ENCODE data around the gene PDZD4.

PDZD4 gene, protein sequence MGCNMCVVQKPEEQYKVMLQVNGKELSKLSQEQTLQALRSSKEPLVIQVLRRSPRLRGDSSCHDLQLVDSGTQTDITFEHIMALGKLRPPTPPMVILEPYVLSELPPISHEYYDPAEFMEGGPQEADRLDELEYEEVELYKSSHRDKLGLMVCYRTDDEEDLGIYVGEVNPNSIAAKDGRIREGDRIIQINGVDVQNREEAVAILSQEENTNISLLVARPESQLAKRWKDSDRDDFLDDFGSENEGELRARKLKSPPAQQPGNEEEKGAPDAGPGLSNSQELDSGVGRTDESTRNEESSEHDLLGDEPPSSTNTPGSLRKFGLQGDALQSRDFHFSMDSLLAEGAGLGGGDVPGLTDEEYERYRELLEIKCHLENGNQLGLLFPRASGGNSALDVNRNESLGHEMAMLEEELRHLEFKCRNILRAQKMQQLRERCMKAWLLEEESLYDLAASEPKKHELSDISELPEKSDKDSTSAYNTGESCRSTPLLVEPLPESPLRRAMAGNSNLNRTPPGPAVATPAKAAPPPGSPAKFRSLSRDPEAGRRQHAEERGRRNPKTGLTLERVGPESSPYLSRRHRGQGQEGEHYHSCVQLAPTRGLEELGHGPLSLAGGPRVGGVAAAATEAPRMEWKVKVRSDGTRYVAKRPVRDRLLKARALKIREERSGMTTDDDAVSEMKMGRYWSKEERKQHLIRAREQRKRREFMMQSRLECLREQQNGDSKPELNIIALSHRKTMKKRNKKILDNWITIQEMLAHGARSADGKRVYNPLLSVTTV

DNA sequence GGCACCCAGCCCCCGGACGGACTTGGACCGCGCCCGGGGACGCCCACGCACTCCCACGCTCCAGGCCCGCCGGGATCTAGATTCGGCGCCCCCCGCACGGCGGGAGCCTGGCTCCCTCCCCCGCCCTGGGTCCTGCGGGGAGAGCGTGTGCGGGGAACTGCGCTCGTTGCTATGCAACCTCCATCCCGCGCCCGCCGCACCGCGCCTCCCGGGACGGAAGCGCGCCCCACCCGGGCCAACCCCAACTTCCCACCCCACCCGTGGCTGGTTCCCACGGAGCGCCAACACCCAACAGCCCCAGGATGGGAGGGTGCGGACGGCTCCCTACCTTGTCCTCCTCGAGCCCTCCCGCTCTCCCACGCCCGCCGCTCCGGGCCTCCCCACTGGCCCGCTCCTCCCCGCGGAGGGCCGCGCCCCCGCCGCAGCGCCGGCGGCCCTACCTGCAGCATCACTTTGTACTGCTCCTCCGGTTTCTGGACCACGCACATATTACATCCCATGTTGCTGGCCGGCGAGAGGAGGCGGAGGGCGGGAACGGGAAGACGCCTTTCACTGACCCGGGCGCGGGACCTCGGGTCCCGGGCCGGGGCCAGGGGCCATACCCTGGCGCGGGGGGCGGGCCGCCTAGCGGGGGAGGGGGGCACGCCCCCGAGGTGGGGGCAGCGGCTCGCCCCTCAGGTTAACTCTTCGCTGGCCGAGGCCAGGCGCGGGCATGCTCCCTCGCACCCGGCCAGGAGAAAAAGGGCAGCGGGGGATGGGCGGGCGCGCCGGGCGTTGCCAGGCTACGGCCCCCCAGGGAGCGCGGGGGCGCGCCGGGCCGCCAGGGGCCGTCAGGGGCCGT is at the start of gene PDZD4:
TSS of gene PDZD4 (minus strand) at position 746 of the 841 bp plus-strand sequence. CDS start at position 500, 246 bp downstream.
- no peak for DNase-seq

DNA sequence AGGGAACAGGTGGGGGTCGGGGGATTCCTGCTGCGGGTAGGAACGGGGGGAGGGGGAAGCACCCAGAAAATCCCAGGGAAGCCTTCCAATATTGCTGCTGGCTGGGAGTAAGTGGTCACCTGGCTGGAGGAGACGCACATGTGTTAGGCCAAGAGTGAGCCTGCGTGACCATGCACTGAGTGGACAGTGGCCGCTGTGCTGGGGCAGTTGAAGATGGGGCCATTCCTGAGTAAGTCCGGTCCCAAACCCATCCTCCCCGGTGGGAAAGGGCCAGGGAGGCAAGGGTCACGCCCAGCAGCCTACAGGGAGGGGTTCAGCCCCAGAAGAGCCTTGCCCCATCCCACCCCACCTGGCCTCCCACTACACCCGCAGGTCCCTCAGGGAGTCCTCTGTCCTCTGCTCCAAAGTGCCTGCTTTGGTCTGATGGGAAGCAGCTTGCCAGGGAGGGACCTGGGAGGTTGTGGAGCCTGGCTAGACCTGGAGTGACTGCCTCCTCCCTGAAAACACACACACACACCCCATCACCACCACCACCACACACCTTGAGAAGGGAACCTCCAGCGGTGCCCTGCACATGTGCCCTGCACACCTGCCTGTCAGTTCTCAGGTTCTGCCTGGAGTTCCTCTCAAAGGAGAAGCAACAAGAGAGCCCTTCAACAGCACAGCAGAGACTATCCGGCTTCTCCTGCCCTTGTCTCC is 49.5 kb upstream of the PDZD4 start:
- no peak for DNase-seq

DNA sequence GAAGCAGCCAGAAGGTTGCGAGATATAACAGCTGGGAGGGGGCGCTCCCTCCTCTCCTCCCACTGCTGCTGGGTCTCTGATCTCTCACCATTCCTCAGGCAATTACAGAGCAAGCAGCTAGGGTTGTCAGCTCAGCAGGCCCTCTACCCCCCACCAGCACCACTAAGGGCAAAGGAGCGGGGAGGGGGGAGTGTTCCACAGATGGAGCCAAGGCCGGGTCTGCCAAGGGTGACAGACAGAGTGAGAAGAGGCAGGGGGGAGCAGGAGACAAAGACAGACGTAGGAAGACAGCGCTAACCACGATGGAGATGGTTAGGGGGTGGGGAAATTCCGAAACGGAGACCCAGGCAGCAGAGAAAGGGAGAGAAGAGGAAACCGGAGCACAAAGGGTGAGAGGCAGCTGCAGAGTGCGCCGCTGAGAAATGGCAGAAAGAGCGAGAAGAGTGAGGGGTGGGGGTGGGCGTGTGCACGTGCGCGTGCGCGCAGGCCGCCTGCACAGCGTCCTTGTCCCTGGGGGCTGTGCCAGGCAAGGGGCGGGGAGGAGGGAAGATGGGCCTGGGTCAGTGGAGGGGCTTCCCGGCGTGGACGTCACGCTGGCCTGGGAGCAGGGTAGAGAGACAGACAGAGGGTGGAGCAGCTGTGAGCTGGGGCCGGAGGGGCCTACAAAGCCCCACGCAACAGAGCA is 48.8 kb upstream of the PDZD4 start:
- DNase-seq = no peak

DNA sequence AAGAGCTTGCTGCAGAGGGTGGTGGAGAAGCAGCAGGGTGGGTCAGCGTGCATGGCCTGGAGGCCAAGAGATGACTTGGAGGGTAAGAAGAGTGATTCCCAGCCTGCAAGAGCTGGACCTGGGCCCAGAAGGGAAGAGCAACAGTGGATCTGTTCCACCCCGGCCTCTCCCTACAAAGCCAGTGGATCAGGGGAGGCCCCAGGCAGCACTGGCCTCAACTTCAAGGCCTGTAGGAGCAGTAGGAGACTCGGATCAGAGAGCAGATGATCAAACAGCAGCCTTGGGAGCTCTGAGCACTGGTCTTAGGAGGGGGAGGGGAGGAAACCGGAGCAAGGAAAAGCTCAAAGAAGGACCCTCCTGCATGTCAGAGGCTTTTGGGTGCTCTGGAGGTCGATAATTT is 48.0 kb upstream of the PDZD4 start:
- DNase-seq = no peak

- DNase-seq = no peak
These were observed 47.4 kb upstream of the PDZD4 start for GRCh38 chrX:153877571-153878261.

- no peak for DNase-seq
These were observed 45.8 kb upstream of the PDZD4 start for GRCh38 chrX:153876112-153876491.

DNA sequence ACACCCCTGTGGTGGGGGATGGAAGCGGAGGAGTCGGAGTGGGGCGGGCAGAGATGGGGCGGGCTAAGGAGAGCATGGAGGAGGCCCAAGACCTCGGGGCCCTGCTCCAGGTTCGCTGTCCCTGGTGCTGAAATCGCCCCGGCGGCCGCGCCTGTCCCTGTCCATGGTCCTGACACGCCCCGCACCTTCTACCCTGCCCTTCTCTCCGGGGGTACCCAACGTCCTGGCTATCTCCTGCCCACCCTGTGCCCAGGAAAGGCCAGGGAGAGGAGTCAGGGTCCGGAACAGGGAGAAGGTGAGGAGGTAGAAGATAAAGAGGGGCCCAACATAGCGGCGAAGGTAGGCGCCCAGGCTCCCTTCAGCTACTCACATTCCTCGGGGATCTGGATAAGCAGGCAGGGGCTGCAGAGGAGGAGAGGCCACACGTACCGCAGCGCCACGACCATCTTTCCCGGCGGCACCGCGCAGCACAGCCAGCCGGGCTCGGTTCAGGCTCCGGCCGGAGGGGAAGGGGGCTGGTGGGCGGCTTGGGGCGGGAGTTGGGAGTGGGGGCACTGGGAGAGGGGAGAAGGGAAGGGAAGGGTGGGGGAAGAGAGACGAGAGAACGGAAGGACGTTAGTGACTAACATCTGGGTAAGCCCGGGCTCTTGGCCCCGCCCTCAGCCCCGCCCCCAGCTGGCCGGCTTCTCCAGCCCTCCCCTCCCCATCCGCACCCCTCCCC is 45.2 kb upstream of the PDZD4 start:
- peak in 1 of 2 donors; percentile 31 for DNase-seq

- DNase-seq = no peak
These were observed 44.2 kb upstream of the PDZD4 start for GRCh38 chrX:153874366-153875125.

GRCh38 chrX:153874085-153874365 is 43.7 kb upstream of the PDZD4 start:
- no peak for DNase-seq

GRCh38 chrX:153873282-153874084 is 43.1 kb upstream of the PDZD4 start:
- DNase-seq = no peak

DNA sequence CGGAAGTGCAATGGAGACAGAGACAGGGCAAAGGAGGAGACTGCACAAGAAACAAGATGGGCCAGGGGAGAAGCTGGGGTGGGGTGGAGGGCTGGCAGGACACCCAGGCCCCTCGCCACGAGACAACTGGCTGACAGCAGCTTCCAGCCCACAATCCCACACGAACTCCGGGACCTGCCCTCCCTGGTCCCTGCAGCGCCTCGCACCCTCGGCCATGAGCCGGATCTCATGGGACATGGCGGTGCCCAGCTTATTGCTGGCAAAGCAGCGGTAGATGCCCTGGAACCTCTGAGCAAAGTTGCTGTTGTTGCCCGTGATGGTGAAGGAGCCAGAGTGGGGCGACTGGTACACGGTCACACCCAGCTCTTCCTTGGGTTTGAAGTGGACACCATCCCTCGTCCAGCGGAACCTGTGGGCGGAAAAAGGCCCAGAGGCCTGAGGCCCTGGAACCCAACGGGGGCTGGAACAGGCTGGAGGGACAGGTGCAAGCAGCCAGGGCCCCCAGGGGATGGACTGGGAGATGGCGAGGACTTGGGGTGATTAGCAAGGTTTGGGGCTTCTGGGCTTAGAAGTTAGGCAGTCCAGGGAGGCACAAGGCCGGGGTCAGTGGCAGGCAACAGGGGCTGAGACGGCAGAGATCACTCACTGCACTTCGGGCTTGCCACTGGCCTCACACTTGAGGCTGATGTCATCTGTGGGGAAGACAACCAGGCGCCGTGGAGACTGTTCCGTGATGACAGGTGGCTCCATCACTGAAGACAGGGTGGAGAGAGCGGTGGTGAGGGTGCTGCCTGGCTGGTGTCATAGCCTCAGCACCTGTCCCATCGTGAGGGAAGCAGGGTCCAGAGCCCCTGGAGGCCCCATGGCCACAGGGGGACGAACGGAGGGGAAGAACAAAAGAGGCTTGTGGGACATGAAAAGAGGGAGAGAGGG is 41.9 kb upstream of the PDZD4 start:
- no peak for DNase-seq

DNA sequence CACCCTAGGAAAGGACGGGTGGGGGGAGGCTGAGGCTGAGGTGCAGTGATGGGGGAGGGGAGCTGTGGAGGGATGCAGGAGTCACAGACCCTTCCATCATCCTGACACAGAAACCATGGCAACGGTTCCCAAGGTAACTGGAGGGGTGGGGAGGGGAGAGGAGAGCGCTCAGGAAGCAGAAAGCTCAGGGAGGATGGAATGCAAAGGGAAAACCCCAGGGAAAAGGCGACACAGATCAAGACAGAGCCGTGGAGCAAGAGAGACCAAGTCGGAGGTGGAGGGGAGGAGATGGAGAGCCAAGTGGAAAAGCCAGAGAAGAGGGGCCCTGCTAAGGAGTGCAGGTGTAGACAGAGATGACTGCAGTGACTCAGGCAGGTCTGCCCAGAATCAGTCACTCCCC is 41.1 kb upstream of the PDZD4 start:
- no peak for DNase-seq

DNA sequence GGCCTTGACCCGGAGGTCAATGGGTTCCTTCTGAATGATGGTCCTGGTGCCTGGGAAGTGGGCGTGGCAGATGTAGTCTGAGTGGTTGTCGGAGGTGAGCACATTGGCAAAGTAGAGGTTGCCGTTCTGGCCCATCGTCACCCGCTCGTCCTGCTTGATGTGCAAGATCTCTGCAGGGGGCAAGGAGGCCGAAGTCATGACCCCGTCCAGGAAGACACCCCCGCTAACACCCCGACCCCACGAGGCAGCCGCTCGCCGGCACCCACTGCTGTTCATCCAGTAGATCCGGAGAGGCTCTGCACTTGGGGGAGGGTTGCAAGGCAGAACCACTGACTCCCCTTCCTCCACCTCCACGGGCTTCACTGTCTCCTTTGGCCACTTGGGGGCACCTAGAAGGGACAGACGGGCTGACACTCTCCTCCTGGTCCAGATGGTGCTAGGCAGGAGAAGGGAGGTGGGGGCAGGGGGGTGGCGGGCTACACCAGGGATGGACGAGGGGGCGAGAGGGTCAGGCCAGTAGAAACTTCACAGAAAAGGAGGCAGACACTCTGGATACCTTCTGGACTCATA is 40.5 kb upstream of the PDZD4 start:
- no peak for DNase-seq

GRCh38 chrX:153870288-153870690 is 39.9 kb upstream of the PDZD4 start:
- no peak for DNase-seq

DNA sequence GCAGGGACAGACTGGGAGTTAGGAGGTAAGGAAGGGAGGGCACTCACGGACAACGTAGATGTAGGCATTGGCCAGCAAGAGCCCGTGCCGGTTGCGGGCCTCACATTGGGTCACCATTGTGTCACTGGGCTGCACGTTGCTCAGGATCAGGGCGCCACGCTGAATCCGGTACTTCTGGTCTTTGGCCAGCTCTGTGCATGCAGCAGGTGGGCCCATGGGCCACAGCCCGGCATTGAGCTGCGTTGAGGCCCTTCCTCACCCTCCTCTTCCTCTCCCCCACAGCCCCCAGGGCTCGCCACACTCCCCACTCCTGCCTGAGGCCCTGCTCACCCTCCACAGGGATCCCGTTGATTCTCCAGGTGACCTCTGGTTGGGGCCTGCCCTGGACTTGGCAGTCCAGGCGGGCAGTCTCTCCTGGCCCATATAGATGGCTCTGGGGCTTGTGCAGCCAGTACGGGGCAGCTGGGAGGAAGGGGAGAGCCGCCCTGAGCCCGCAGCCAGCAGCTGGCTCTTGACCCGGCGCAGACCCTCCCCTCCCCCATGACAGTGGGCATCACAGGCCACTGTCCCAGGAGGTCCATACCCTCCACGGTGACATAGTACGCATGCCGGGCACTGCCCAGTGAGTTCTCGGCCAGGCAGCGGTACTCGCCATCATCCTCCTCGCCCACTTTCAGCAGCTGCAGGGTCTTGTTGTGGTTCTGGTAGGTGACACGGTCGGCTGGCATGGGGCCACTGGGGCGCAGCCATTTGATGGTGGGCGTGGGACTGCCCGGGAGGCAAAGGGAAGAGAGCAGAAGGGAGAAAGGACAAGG is 39.3 kb upstream of the PDZD4 start:
- DNase-seq = no peak

DNA sequence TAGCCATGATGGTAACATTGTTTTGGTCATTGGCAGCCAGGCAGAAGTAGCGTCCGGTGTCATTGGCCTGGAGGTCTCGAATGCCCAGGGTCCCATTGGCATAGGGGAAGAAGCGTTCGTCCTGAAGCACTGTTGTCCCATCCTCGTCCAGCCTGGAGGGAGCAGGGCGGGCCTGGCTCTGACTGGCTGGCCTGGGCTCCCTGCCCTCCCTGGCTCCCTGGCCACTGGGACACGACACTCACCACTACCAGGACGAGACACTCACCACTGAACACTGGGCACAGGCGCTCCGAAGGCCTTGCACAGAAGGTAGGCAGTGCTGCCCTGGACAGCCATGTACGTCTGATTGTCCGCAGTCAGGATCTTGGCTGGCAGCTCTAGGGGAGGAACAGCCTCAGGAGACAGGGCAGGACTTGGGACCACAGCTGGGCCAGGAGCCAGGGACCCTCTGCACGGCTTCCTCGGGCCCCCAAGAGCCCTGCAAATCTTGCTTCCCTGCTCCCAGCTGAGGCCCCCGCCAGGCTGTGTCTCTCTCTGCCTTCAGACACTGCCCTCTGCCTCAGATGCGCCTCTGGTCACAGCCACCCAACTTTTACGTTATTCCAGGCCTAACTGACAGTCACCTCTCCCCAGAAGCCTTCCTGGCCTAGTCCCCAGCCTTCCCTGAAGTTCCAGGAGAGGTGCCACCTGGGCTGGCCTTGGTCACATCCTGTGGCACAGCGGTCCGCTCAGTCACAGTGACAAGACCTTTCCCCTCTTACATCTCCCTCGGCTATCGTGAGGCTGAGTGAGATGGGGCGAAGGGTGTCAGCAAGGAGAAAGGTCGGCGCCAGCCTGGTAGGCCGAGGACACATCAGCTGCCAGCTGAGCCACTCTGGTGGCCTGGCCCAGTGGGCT is 38.5 kb upstream of the PDZD4 start:
- no peak for DNase-seq
